H1 (cell line): ENCODE data around the gene HPS5. TPM values are rescaled to one million over a fixed set of nuclear protein-coding genes. Genes with fewer than 3 reads are reported as not detected.

Experiments
- SP1 ChIP-seq: IDR thresholded peaks from 2 replicates; pipeline ENCODE4 v1.6.1; 2011; ENCODE audit warnings: low read depth, low read length
- polyA plus RNA-seq, 7 experiments: library from polyadenylated mRNA; depleted of rRNA in 3 of 7; stranded (reverse) in 5 of 7; unstranded in 2 of 7; fragments of >200 nt in 5 of 7; fragments of 200-250 nt in 2 of 7; gene quantifications; 1 replicate in 5 of 7; 2 replicates in 1 of 7; 4 replicates in 1 of 7; pipeline versions ENCODE4 v1.2.1 to v1.2.3, GENCODE V29; 2011 to 2013; ENCODE audit warnings: missing spikeins in 2 of 7, mixed read lengths in 2 of 7
- total RNA-seq: library from RNA; stranded (reverse); fragmentation: NEBNext Ultra II Directional; extraction: Animal tissue kit (Norgen Biotek cat#: 25700); gene quantifications from 2 replicates; pipeline ENCODE4 v1.2.1, GENCODE V29; 2021

Gene HPS5
- total and polyA plus RNA-seq, 2 of the 8 experiments (the other 6 are each of a cell fraction or from before 2014, with no cell fraction given), result 5.0 to 18.5 TPM

DNA sequence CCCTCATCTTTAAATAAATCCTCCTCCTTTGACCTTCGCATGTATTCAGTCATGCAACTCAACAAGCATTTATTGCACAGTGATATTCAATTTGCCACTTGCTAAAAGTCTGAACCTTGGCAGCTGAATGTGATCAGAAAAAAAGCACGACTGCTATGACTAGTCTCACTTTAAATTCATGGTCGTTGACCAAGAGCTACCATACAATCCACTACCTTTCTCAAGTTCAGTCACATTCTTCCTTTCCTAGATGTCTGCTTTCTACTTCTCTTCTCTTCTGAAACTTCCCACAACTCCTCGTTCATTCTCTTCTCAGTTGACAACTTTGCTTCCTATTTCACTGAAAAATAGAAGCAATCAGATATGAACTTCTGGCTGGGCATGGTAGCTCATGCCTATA, 57.9 kb downstream of the HPS5 start (continued):
- no peak for TF ChIP-seq SP1
